ENCODE results near the gene INS.

INS gene

GRCh38 chr11:2146051-2146450 lies 15.0 kb downstream of the INS start:
- FAIRE-seq (no peak), DNase-seq (ENCODE audit: low spot score) (no peak)

- FAIRE-seq = no peak
- DNase-seq (ENCODE audit: low spot score) = no peak
Measured at GRCh38 chr11:2144544-2145248, 16.3 kb downstream of the INS start.

GRCh38 chr11:2143799-2144543 lies 17.0 kb downstream of the INS start:
- no peak for FAIRE-seq
- no peak for DNase-seq (ENCODE audit: low spot score)

GRCh38 chr11:2143477-2143798 lies 17.6 kb downstream of the INS start:
- FAIRE-seq (no peak), DNase-seq (ENCODE audit: low spot score) (no peak)

GRCh38 chr11:2142762-2143202 lies 18.2 kb downstream of the INS start:
- DNase-seq (ENCODE audit: low spot score) (peak; percentile 14), FAIRE-seq (no peak)

- FAIRE-seq = no peak
- no peak for DNase-seq (ENCODE audit: low spot score)
Measured at GRCh38 chr11:2142300-2142759, 18.7 kb downstream of the INS start.

GRCh38 chr11:2140411-2141400 lies 20.3 kb downstream of the INS start:
- FAIRE-seq (no peak), DNase-seq (ENCODE audit: low spot score) (no peak)

GRCh38 chr11:2139621-2140337 lies 21.2 kb downstream of the INS start:
- FAIRE-seq (no peak), DNase-seq (ENCODE audit: low spot score) (no peak)

GRCh38 chr11:2139123-2139521 lies 21.9 kb downstream of the INS start, which contains the start of gene IGF2:
IGF2 (minus strand) TSS chr11:2139389; CDS start chr11:2135523, 3,866 bp downstream.
- DNase-seq (ENCODE audit: low spot score) (peak; percentile 37), FAIRE-seq (no peak)

GRCh38 chr11:2138431-2139122 lies 22.4 kb downstream of the INS start:
- DNase-seq (ENCODE audit: low spot score) (peak; percentile 18), FAIRE-seq (no peak)

- no peak for FAIRE-seq
- DNase-seq (ENCODE audit: low spot score) = peak; percentile 12
Measured at GRCh38 chr11:2138068-2138430, 23.0 kb downstream of the INS start.

GRCh38 chr11:2137202-2138067 lies 23.6 kb downstream of the INS start:
- FAIRE-seq (no peak), DNase-seq (ENCODE audit: low spot score) (peak; percentile 76)

GRCh38 chr11:2136952-2137201 lies 24.1 kb downstream of the INS start:
- FAIRE-seq (no peak), DNase-seq (ENCODE audit: low spot score) (no peak)

GRCh38 chr11:2136209-2136951 lies 24.6 kb downstream of the INS start:
- DNase-seq (ENCODE audit: low spot score) (no peak), FAIRE-seq (no peak)

GRCh38 chr11:2135648-2136201 lies 25.3 kb downstream of the INS start:
- FAIRE-seq (no peak), DNase-seq (ENCODE audit: low spot score) (no peak)

- DNase-seq (ENCODE audit: low spot score) (no peak), FAIRE-seq (no peak)
Measured at GRCh38 chr11:2135018-2135569, 25.9 kb downstream of the INS start.

GRCh38 chr11:2134022-2135010 lies 26.7 kb downstream of the INS start:
- FAIRE-seq = no peak
- no peak for DNase-seq (ENCODE audit: low spot score)
